LHCN-M2 (cell line): ENCODE results near the gene PTPRQ. TPM values are rescaled to one million over a fixed set of nuclear protein-coding genes. Genes with fewer than 3 reads are reported as not detected.
"Not testable (repeated sequence)": the region's sequence is repeated elsewhere in the genome, so short reads cannot be mapped to it uniquely, and the experiment has no call there.

Source experiments
- DNase-seq: peaks from one replicate; pipeline ENCODE4 v3.0.0-alpha.2; 2012; ENCODE audit warnings: low read depth
- polyA plus RNA-seq: library from polyadenylated mRNA; unstranded; fragments of >200 nt; gene quantifications from one replicate; pipeline ENCODE4 v1.2.1, GENCODE V29; 2012; ENCODE audit warnings: missing spikeins
- total RNA-seq: library from RNA; depleted of rRNA; stranded (reverse); fragments of >200 nt; gene quantifications from 2 replicates; pipeline ENCODE4 v1.2.3, GENCODE V29; 2014; rRNA removed

PTPRQ gene, protein sequence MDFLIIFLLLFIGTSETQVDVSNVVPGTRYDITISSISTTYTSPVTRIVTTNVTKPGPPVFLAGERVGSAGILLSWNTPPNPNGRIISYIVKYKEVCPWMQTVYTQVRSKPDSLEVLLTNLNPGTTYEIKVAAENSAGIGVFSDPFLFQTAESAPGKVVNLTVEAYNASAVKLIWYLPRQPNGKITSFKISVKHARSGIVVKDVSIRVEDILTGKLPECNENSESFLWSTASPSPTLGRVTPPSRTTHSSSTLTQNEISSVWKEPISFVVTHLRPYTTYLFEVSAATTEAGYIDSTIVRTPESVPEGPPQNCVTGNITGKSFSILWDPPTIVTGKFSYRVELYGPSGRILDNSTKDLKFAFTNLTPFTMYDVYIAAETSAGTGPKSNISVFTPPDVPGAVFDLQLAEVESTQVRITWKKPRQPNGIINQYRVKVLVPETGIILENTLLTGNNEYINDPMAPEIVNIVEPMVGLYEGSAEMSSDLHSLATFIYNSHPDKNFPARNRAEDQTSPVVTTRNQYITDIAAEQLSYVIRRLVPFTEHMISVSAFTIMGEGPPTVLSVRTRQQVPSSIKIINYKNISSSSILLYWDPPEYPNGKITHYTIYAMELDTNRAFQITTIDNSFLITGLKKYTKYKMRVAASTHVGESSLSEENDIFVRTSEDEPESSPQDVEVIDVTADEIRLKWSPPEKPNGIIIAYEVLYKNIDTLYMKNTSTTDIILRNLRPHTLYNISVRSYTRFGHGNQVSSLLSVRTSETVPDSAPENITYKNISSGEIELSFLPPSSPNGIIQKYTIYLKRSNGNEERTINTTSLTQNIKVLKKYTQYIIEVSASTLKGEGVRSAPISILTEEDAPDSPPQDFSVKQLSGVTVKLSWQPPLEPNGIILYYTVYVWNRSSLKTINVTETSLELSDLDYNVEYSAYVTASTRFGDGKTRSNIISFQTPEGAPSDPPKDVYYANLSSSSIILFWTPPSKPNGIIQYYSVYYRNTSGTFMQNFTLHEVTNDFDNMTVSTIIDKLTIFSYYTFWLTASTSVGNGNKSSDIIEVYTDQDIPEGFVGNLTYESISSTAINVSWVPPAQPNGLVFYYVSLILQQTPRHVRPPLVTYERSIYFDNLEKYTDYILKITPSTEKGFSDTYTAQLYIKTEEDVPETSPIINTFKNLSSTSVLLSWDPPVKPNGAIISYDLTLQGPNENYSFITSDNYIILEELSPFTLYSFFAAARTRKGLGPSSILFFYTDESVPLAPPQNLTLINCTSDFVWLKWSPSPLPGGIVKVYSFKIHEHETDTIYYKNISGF (N-terminal part only)
- total RNA-seq: 10.0 and 16.6 TPM in 2 replicates
- 1.2 TPM for polyA plus RNA-seq

DNA sequence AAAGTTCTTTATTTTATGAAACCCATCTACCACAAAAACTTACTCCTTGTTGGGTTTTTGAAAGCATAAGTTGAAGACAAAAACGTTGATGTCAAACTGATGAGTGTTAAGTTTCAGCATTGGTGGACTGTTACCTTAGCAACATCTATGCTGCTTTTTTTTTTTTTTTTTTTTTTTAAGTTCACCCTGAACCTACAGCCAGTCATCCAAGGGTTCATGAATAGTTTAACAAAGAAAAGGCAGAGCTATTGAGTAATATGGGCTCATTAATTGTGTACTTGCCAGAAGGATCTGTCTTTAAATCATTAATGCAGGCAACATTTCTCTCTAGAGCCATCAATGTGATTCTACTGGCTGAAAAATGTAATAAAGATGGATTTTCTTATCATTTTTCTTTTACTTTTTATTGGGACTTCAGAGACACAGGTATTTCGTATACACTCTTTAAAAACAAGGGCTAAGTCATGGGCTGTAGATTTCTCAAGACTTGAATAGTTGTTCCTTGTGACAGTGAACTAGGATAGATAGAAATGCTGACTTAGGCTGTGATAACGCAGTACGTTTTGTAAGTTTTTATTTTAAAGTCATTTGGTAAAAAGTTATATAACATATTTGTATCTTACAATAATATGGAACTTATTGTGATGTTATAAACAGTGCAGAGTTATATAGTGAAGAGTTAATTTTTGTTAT lies at the start of gene PTPRQ:
PTPRQ (plus strand) TSS at position 262 of the 693 bp plus-strand sequence; CDS start at position 373, 111 bp downstream.
- no peak for DNase-seq

DNA sequence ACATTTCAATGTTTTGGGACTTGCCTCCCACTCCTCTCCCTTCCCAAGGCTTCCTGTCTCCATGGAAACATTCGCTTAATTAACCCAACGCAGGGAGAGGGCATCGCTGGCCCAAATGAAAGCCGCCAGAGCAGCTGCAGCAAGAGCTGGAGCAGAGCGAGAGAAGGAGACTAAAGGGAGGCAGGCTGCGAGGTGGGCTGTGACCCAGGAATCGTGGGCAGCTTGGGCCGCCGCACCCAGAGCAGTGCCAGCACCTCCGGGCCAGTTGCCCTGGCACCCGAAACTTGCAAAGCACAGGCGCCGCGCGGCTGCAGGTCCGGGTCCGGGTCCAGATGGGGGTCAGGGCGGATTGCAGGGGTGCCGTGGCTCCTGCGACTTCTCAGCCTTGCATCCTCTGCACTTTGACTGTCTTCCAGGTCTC lies 43.5 kb upstream of the PTPRQ start:
- DNase-seq: no peak

DNA sequence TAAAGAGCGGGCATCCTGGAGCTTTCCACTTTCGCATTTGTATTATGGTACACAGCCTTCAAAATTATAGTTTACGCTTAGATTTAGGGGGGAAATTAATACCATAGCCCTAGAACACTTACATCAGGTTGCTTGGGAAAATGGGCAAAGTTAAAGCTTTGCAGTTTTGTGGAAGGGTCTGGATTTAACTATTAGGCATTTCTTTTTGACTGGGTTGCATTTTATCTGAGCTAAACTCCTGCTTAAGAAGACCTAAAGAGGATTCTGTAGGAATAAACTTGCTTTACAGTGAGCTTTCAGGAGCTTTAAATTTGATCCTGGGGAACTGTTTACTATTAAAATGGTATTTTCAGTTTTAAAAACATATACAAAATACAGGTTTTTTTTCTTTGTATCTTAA lies 42.8 kb upstream of the PTPRQ start:
- no peak for DNase-seq

DNA sequence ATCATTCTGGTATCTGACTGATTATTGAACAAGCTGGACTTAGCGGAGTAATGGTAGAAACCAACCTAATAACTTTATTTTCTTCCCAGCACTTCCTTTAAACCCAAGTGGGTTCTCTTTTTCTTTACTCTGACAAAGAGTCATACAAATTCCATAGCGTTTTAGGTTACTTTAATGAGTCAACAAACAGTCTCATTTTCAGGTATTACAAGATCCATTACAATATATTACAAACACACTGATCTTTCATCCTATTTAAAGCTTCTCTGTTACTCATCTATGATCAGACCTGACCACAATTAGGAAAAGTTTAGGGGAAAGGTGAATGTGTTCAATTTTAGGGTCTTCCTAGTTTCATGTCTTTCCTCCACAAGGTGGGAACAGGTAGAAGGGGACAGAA lies 39.4 kb upstream of the PTPRQ start:
- no peak for DNase-seq

DNA sequence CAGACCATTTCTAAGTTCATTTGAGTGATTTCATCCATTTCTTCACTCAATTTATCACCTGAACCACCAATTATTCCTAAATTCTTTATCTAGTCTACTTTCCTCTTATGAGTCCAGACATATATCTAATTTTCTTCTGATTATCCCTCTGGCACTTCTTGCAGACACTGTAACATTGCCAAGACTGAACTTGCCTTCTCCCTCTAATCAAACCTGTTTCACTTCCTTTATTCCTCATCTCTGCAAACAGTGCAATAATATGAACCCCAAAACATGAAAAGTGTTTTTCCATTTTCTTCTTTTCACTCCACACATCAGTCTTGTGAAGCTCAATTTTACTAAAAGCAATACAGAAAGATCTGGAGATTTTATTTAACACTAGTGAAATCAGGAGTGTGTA lies 37.8 kb upstream of the PTPRQ start:
- DNase-seq: no peak

DNA sequence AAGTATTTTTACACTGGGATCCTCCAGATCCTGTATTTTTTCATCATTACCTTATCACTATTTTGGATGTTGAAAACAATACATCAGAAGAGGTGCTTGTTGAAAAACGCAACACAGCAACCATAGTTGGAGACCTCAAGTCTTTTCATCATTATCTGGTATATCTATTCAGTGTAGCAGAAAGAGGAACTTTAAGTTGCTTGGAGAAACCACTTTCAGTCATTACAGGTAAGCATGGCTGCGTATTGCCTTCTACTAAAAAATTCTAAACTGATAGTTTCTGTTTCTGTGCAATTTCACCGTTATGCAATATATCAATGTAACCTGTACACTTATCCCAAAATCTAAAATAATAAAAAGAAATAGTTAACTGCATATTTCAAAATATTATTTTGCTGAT lies 32.2 kb upstream of the PTPRQ start:
- DNase-seq: no peak

DNA sequence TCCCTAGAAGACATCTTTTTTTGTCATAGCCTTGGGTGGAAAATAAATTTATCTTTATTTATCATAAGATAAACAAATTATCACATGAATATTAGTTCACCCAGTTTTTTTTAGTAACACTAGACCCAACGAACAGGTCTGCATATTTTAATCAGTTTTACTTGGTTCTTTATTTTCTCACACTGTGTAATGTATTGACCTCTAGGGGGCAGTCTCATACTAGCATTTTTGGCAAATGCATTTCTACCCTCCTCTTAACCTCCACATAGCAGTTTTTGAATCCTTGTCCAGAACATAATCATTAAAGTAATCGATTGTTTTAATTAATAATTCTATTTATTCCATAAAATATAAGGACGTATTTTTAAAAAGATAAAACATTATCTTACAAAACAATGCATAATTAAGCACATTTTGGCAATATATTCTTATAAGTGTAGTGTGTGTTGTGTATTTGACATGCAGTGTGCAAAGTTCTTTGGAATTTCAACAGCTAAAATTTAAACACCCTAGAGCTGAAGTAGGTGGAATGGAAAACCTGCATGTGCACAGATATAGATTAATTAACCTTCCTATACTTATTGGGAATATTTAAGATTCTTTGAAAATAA lies 31.6 kb upstream of the PTPRQ start:
- DNase-seq: peak; percentile 69

DNA sequence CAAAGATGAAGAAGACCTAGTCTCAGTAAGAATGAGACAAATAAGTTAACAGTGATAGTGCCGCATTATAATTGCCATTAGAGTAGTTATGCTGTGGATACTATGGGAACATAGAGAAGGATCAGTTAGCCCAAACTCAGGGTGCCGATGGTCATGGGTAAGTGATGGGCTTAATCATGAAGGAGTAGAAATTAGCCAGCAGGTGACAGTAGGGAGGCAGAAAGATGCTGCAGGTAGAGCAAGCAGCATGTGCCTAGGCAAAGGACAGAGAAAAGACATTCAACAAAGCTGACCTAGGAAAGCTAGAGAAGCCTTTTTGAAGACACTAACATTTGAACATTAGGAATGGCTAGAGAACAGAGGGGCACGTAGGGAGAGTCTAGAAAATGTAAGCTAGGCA lies 30.6 kb upstream of the PTPRQ start:
- DNase-seq: peak; percentile 26

DNA sequence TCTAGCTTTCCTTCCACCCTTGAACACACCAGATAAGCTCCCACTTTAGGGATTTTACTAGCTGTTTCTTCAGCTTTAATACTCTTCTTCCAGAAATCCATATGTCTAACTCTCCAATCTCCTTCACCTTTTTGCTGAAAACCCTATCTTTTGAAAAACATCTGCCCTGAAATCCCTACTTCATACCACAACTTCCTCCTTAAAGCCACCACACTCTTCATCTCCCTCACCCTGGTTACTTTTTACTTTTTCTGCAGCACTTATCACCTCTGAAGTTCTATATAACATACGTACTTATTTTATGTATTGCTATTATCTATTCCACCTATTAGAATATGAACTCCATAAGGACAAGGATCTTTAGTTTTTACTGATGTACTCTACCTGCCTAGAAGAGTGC lies 28.6 kb upstream of the PTPRQ start:
- DNase-seq: no peak

DNA sequence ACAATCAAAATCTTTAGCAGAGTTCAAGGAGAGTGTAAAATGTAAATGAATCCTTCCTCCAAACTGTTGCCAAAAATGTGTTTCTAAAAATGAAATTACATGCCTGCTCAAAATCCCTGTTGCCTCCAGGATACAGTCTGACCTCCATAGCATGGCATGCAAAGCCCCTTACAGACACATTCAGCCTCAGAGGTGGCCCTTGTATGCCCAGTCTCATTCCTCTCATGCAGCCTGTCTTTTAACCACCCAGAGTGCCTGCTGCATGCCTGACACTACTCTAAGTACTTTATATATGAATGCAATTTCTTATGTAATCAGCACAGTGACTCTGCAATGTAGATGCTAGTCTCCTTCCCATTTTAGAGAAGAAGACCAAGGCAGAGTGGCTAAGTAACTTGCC lies 24.4 kb upstream of the PTPRQ start:
- no peak for DNase-seq

DNA sequence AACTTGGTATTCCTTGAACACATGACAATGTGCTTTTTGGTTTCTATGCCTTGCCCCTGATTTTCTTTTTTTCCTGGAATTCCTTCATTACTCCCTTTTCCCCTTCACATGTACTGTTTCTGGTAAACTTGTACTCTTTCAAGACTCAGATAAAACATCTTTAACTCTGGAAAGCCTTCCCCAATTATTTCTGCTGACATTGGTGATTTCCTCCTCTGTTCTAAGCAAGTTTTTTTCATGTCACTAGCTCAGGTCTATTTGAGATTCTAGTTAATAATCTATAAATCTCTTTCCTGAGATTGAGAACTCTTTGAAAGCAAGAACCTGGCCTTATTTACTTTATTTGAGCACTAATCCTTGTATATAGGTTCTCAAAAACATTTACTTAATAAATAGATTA lies 24.0 kb upstream of the PTPRQ start:
- no peak for DNase-seq

DNA sequence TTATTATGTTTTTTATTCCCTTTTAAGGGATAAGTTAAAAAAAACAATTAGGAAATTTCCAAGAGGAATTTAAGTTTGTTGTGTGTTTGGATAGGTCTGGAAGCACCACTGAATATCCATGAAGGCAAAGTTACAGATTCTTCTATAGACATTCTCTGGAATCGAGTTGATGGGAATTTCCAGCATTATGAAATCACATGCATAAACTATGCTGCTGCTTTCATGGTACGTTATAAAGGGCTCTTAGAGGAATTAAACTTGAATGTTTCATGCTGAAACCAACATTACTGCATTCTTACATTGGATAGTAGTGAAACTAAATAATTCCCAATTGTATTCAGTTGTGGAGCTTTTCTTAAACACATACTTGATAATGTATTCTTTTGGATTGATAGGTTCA lies 21.5 kb upstream of the PTPRQ start:
- DNase-seq: no peak

DNA sequence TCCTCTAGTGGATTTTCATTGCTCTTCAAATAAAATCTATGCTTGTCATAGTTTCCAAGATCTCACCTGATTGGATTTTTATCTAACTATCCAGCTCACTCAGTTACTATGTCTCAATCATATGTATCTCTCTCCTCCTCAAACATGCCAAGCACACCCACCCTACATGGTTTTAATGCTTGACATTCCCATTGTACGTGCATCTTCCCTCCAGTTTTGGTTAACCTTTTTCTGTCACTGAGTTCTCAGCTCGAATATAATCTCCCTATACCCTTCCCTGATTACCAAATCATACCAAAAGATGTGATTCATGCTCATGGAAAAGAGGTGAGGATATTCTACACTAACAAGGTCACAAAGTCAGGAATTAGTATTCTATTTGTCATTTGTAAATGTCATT lies 12.0 kb upstream of the PTPRQ start:
- DNase-seq: no peak

DNA sequence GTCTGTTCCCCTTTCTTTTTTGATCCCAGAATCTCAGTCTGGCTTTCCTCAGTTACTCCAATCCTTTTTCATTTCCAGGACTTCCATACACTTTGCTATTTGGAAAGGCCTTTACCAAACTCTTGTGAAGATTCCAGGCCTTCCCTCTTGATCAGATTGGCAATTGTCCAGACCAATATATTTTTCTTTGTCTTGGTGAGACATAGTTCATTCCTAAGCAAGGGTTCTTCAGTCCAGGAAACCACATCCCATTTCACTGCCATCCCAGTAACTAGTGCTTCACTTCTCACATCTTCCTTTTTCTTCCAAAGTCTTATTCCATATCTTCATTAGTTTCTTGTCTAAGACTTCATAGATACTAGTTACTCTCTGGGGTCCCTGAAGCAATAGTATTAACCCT lies 2.1 kb upstream of the PTPRQ start:
- DNase-seq: peak; percentile 73

DNA sequence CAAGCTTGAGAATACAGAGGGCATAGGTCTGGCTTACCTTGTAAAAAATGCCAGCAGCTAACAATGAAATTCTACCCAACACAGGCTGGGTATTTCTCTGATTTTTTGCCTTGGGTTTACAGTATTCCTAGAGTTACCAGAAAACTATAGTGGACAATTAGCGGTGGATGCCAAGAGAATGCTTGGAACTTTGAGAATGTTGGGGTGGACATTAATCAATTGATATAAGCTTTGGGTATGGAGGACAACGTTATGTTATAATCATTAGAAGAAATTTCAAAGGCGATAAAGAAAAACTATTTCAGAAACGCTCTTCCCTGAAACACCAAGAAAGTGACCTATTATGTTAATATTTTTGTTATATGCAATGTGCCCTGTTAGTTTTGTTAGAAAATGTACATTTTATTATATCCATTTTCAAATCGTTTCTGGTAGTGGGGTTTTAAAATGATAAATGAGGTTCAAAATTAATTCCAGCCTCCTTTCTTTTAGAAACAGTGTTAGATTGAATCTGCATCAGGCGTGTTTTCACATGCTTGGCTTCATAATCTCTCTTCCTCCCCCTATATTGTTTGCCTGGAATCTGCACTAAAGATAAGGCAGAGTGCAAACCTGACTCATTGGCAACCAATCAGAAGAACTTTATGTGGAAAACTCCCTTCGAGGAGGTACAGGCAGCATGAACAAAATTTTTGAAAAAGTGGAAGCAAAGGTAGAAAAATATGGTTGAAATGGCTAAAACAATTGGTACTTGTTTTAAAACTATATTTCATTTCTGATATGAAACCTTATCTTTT lies 1.4 kb upstream of the PTPRQ start:
- no peak for DNase-seq

DNA sequence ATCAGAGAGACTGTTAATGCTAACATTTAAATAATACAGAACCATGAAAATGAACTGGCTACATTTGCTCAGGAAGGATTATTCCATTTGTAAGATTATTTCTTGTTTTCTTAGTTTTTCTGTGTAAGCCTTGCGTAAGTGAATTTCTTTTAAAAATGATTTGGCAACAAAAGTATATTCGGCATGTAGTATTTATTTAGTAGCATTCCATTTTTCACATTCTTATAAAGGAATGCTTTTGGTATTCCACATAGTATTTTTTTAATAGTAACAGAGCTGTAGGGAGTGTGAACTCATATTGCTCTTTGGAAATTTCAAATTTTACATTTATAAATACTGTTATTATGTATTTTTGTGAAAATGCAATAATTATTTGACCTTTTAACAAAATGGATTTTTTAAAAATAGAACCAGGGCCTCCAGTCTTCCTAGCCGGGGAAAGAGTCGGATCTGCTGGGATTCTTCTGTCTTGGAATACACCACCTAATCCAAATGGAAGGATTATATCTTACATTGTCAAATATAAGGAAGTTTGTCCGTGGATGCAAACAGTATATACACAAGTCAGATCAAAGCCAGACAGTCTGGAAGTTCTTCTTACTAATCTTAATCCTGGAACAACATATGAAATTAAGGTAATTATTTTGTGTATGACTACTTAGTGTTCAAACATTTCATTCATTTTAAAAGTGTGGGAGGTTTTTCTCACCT lies 1.2 kb downstream of the PTPRQ start:
- no peak for DNase-seq

DNA sequence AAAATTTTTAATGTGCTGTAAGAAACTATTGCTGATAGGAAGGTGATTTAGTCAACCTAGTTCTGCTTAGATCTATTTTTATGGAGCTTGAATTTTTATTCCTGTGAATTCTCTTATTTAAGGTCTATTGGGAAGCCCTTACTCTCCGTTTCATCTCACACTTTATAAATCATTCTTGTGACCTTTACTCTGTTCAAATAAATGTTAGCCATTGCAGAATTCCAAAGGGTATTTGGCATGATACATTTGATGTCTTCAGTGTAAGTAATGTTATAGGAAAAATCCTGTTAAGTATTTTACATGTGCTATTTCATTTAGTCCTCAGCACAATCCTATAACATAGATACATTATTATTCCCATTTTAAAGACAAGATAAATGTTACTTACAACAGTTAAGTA lies 12.5 kb downstream of the PTPRQ start:
- no peak for DNase-seq

DNA sequence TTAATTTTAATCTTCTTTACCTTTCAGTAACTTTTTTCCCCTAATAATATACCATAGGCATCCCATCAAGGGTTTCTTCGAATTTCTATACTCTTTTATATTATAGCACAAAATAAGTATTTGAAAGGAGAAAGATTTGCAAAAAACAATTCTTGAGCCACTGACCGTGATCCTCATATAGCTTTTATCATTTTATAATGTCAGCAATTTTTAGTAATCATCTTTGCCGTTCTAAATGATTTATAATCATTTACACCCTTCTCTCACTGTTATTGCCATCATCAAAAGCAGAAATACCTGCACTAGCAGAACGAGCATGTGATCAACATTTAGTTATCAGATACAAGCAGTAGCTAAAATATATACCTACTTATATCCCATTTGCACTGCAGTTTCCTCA lies 16.9 kb downstream of the PTPRQ start:
- no peak for DNase-seq

DNA sequence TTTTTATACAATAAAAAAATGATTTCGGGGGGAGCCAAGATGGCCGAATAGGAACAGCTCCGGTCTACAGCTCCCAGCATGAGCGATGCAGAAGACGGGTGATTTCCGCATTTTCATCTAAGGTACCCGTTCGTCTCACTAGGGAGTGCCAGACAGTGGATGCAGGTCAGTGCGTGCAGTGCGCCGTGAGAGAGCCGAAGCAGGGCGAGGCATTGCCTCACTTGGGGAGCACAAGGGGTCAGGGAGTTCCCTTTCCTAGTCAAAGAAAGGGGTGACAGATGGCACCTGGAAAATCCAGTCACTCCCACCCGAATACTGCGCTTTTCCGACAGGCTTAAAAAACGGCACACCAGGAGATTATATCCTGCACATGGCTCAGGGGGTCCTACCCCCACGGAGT lies 17.8 kb downstream of the PTPRQ start:
- DNase-seq: not testable (repeated sequence)
